ENCODE data around the gene AP3B2. TPM values are rescaled to one million over a fixed set of nuclear protein-coding genes. Genes with fewer than 3 reads are reported as not detected.

The AP3B2 gene
- total RNA-seq, 1 donor from 2014 or later, result 12.5 TPM

Other genes starting within 250 kb of the AP3B2 start
- 1,866 TPM for gene RPS17, start 169.4 kb downstream of the AP3B2 start, total RNA-seq
- gene CPEB1, start 62.5 kb downstream of the AP3B2 start, total RNA-seq, result 3.7 TPM
- not detected for gene FSD2, start 96.2 kb upstream of the AP3B2 start, total RNA-seq
- 14.4 TPM for gene WHAMM, start 99.8 kb upstream of the AP3B2 start, total RNA-seq
- 9.4 TPM for gene HOMER2, start 242.8 kb upstream of the AP3B2 start, total RNA-seq